Activated CD4-positive, alpha-beta memory T cell treated with anti-CD3 and anti-CD28 coated beads, Interleukin-2, amount 10 ng/mL, durations not matched to agents 7 days and 5 days (primary cell): ENCODE measurements around the gene GAST. TPM values are rescaled to one million over a fixed set of nuclear protein-coding genes. Genes with fewer than 3 reads are reported as not detected.

ENCODE experiments used
- CTCF ChIA-PET: fragments of 350-600 bp; sonication (Branson Sonifier 250); formaldehyde crosslinking; loops from one replicate; lab custom pipeline; 2021; ENCODE audit warnings: antibody characterized with exemption, inconsistent platforms; lab: Charles Lee
- POLR2A ChIA-PET: fragments of 350-600 bp; sonication (Branson Sonifier 250); formaldehyde crosslinking; loops from one replicate; lab custom pipeline; 2021; ENCODE audit warnings: antibody characterized with exemption; lab: Charles Lee
- DNase-seq: peaks from one replicate; pipeline ENCODE4 v3.0.0-alpha.2; 2020
- H3K27ac Mint-ChIP-seq: one replicate; pipeline ENCODE4 v1.8.0; 2021; ENCODE audit warnings: mild to moderate bottlenecking, mixed read lengths
- H3K27me3 Mint-ChIP-seq: one replicate; pipeline ENCODE4 v1.8.0; 2021; ENCODE audit warnings: mixed read lengths
- H3K36me3 Mint-ChIP-seq: one replicate; pipeline ENCODE4 v1.8.0; 2021; ENCODE audit warnings: low read depth, mixed read lengths
- H3K4me1 Mint-ChIP-seq: one replicate; pipeline ENCODE4 v1.8.0; 2021; ENCODE audit warnings: mixed read lengths
- H3K4me3 Mint-ChIP-seq: one replicate; pipeline ENCODE4 v1.8.0; 2021; ENCODE audit warnings: mild to moderate bottlenecking, mixed read lengths
- H3K9me3 Mint-ChIP-seq: one replicate; pipeline ENCODE4 v1.8.0; 2021; ENCODE audit warnings: mixed read lengths
- total RNA-seq, 2 experiments: library from RNA; stranded (reverse); gene quantifications; one replicate each; pipeline ENCODE4 v1.2.3, GENCODE V29; 2021

GAST gene
- total RNA-seq = not detected

GRCh38 chr17:41711669-41712400 is at the start of gene GAST:
Gene GAST (plus strand): TSS chr17:41712331. CDS start chr17:41715437, 3,106 bp downstream.
- H3K27me3 Mint-ChIP-seq = peaks cover 23% of the 10 kb centered on the region
- no peak within 1 kb of the TSS for H3K27ac Mint-ChIP-seq
- H3K9me3 Mint-ChIP-seq = no peaks in the 10 kb centered on the region

GRCh38 chr17:41663451-41664171 is 48.5 kb upstream of the GAST start:
- Mint-ChIP-seq H3K27ac (no peak overlapping the region), H3K27me3 (peaks cover 14% of the 10 kb centered on the region), H3K36me3 (no peaks in the 10 kb centered on the region), H3K4me3 (no peak overlapping the region), H3K9me3 (no peaks in the 10 kb centered on the region), H3K4me1 (peaks cover 31% of the 10 kb centered on the region)
- POLR2A ChIA-PET = interaction anchor here (1.2 to 9.2 kb wide), 5 partner anchors 14 to 26 kb away, joined by 3 to 220 read pairs (median 4); partner anchors contain the start of gene EIF1
- CTCF ChIA-PET = interaction anchor here (0.7 to 10.1 kb wide), 24 partner anchors 9 to 1246 kb away, joined by 3 to 395 read pairs (median 4); partner anchors contain the start of genes EIF1 and TOP2A
- DNase-seq = no peak

More at GRCh38 chr17:41711669-41712400, at the start of gene GAST:
- no peaks in the 10 kb centered on the region for H3K36me3 Mint-ChIP-seq
- CTCF ChIA-PET = no interaction called here
- DNase-seq = no peak
- POLR2A ChIA-PET = interaction anchor here (1.2 to 3.4 kb wide), 2 partner anchors 20 to 23 kb away, joined by 3 to 11 read pairs; partner anchors contain the start of gene EIF1
- H3K4me1 Mint-ChIP-seq = peaks cover 5% of the 10 kb centered on the region
- no peak within 1 kb of the TSS for H3K4me3 Mint-ChIP-seq

DNA sequence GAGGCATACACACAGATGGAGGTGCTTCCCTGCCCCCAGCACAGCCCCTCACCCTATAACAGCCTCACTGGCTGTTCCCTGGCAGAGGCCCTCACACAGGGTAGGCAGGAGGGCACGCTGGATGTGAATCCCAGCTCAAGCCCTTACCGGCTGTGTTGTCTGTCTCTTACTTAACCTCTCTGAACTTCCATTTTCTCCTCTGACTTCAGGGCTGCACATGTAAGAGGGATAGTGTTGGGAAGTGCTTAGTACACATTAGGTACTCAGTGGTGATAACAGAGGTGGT is 48.0 kb upstream of the GAST start:
- H3K36me3 Mint-ChIP-seq = no peaks in the 10 kb centered on the region
- ChIA-PET POLR2A (interaction anchor here (1.2 to 9.2 kb wide), 4 partner anchors 14 to 25 kb away, joined by 3 to 220 read pairs (median 4); partner anchors contain the start of gene EIF1), CTCF (interaction anchor here (1.0 to 10.1 kb wide), 7 partner anchors 9 to 808 kb away, joined by 4 to 395 read pairs (median 18); partner anchors contain the start of gene EIF1)
- DNase-seq = no peak
- no peak overlapping the region for H3K4me3 Mint-ChIP-seq
- no peaks in the 10 kb centered on the region for H3K9me3 Mint-ChIP-seq
- H3K4me1 Mint-ChIP-seq = peaks cover 34% of the 10 kb centered on the region
- H3K27ac Mint-ChIP-seq = no peak overlapping the region
- peaks cover 14% of the 10 kb centered on the region for H3K27me3 Mint-ChIP-seq

- peaks cover 14% of the 10 kb centered on the region for H3K27me3 Mint-ChIP-seq
- H3K9me3 Mint-ChIP-seq = no peaks in the 10 kb centered on the region
- peaks cover 40% of the 10 kb centered on the region for H3K4me1 Mint-ChIP-seq
- no peak for DNase-seq
- H3K4me3 Mint-ChIP-seq = peak overlapping the region; percentile 75
- CTCF ChIA-PET = interaction anchor here (0.9 to 10.1 kb wide), 20 partner anchors 8 to 858 kb away, joined by 3 to 395 read pairs (median 4); partner anchors contain the start of genes EIF1 and KRTAP16-1
- H3K27ac Mint-ChIP-seq = peak overlapping the region; percentile 94
- H3K36me3 Mint-ChIP-seq = no peaks in the 10 kb centered on the region
- POLR2A ChIA-PET = interaction anchor here (0.6 to 9.2 kb wide), 13 partner anchors 11 to 1111 kb away, joined by 3 to 220 read pairs (median 6); partner anchors contain the start of genes EIF1 and SMARCE1
Measured at GRCh38 chr17:41664587-41665565, 47.3 kb upstream of the GAST start.

DNA sequence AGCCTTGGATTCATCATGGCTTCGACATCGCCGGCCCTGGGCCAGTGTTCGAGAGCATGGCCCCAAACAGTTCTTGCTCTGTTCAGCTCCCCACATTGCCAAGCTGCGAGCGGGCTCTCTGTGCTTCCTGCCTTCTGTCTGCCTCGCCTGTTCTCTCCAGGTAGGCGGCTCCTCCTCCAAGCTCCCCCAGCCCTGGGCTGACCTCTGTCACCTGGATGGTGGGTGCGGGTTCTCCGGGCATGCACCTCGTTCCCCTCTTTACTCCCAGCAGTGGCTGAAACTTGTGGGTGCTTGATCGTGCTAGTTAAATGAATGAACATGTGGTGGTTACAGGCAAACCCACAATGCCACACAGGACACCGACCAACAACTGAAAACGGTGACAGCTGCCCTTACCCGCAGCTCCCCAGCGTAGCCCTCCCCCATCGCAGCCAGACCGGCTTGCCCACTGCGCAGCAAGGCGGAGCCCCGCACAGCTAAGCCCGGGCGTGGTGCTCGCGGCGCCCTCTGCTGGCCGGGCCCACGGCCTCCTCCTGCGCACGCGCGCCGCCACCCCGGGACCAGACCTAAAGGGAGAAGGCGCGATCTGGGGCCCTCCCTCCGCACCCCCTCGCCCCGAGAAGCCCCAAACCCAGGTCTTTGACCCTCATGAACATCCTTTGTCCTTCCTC is 46.4 kb upstream of the GAST start:
- H3K4me3 Mint-ChIP-seq = peak overlapping the region; percentile 75
- CTCF ChIA-PET = interaction anchor here (0.6 to 10.1 kb wide), 20 partner anchors 17 to 859 kb away, joined by 3 to 395 read pairs (median 3); partner anchors contain the start of genes EIF1 and KRTAP16-1

GRCh38 chr17:41666237-41666641 is 45.9 kb upstream of the GAST start:
- Mint-ChIP-seq H3K4me1 (peaks cover 49% of the 10 kb centered on the region), H3K9me3 (no peaks in the 10 kb centered on the region), H3K27me3 (peaks cover 14% of the 10 kb centered on the region), H3K27ac (peak overlapping the region; percentile 94), H3K36me3 (peaks cover 1% of the 10 kb centered on the region), H3K4me3 (peak overlapping the region; percentile 75)
- DNase-seq = peak; percentile 68
- ChIA-PET POLR2A (interaction anchor here (0.8 to 9.2 kb wide), 11 partner anchors 13 to 1019 kb away, joined by 3 to 220 read pairs (median 6); partner anchors contain the start of genes EIF1 and SMARCE1), CTCF (interaction anchor here (0.6 to 10.1 kb wide), 18 partner anchors 17 to 860 kb away, joined by 3 to 395 read pairs (median 3); partner anchors contain the start of genes EIF1 and KRTAP16-1)

More for the DNA sequence above, 46.4 kb upstream of the GAST start:
- H3K4me1 Mint-ChIP-seq = peaks cover 47% of the 10 kb centered on the region
- H3K36me3 Mint-ChIP-seq = no peaks in the 10 kb centered on the region
- no peaks in the 10 kb centered on the region for H3K9me3 Mint-ChIP-seq
- peak overlapping the region; percentile 94 for H3K27ac Mint-ChIP-seq
- peak; percentile 91 for DNase-seq
- POLR2A ChIA-PET = interaction anchor here (0.6 to 9.2 kb wide), 12 partner anchors 12 to 1111 kb away, joined by 3 to 220 read pairs (median 6); partner anchors contain the start of genes EIF1 and SMARCE1
- H3K27me3 Mint-ChIP-seq = peaks cover 14% of the 10 kb centered on the region

DNA sequence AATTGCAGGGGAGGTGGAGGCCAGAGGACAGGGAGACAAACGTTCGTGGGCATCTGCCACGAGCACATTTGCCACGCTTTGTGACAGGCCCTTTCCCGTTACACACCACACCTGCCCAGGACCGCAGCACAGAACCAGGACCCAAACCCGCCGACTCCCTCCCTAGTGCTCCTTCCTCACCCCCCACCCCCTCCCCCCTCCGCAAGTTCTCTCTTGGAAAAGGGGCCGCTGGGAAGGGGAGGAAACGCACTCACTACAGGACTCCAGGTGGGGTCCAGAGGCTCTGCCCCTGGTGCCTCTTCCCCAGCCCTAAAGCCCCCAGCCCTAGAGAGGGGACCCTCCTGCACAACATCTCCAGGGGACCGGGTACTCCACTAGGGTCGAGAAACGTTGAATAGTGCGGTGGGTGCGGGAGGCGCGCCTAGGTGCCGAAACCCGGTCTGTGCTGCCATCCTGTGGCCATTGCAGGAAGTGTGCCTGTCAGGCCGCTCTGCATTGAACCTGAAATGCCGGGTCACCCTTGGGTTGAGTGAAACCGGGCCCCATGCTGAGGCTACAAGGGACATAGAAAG is 45.3 kb upstream of the GAST start:
- H3K4me1 Mint-ChIP-seq = peaks cover 51% of the 10 kb centered on the region
- CTCF ChIA-PET = interaction anchor here (1.5 to 10.1 kb wide), 9 partner anchors 17 to 860 kb away, joined by 3 to 395 read pairs (median 7); partner anchors contain the start of gene EIF1
- no peaks in the 10 kb centered on the region for H3K9me3 Mint-ChIP-seq

GRCh38 chr17:41667280-41668041 is 44.7 kb upstream of the GAST start:
- ChIA-PET POLR2A (interaction anchor here (0.6 to 9.2 kb wide), 7 partner anchors 12 to 849 kb away, joined by 3 to 220 read pairs (median 6); partner anchors contain the start of gene EIF1), CTCF (interaction anchor here (0.9 to 10.1 kb wide), 5 partner anchors 9 to 116 kb away, joined by 3 to 395 read pairs (median 184); partner anchors contain the start of gene EIF1)
- Mint-ChIP-seq H3K9me3 (no peaks in the 10 kb centered on the region), H3K36me3 (peaks cover 3% of the 10 kb centered on the region), H3K27me3 (peaks cover 14% of the 10 kb centered on the region), H3K27ac (peak overlapping the region; percentile 94), H3K4me3 (peak overlapping the region; percentile 75), H3K4me1 (peaks cover 55% of the 10 kb centered on the region)
- no peak for DNase-seq

More for the DNA sequence above, 45.3 kb upstream of the GAST start:
- Mint-ChIP-seq H3K4me3 (peak overlapping the region; percentile 75), H3K27ac (peak overlapping the region; percentile 94), H3K36me3 (peaks cover 3% of the 10 kb centered on the region), H3K27me3 (peaks cover 14% of the 10 kb centered on the region)
- POLR2A ChIA-PET = interaction anchor here (0.8 to 9.2 kb wide), 7 partner anchors 13 to 358 kb away, joined by 3 to 220 read pairs (median 7); partner anchors contain the start of gene EIF1
- DNase-seq = peak; percentile 90

DNA sequence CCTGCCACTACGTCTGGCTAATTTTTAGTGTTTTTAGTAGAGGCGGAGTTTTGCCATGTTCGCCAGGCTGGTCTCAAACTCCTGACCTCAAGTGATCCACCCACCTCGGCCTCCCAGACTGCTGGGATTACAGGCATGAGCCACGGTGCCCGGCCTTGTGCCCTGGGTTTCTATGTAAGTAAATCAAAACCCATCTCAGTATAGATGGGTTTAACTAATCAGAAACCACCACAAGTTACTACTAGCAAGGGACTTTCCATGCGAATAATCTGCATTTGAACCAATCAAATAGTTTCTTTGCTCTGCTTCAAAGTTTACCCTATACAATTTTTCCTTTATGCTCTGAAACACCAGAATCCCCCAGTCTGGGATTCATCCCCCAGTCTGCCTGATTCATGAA is 40.0 kb upstream of the GAST start:
- POLR2A ChIA-PET = interaction anchor here (2.4 kb wide), 1 partner anchor 17 kb away, joined by 26 read pairs; the partner anchor contains the start of gene EIF1
- H3K4me1 Mint-ChIP-seq = peaks cover 67% of the 10 kb centered on the region
- H3K36me3 Mint-ChIP-seq = peaks cover 12% of the 10 kb centered on the region
- DNase-seq = no peak
- H3K27me3 Mint-ChIP-seq = no peaks in the 10 kb centered on the region
- CTCF ChIA-PET = interaction anchor here (1.2 to 10.1 kb wide), 2 partner anchors 9 to 11 kb away, joined by 4 to 395 read pairs; partner anchors contain the start of gene EIF1
- no peak overlapping the region for H3K4me3 Mint-ChIP-seq
- H3K9me3 Mint-ChIP-seq = no peaks in the 10 kb centered on the region
- peak overlapping the region; percentile 59 for H3K27ac Mint-ChIP-seq
